Stimulated activated CD8-positive, alpha-beta memory T cell treated with anti-CD3 and anti-CD28 coated beads, Interleukin-7, amount 100 ng/mL, for 1 hour (primary cell): ENCODE data around the gene ADCY1.

Experiments used
- DNase-seq, 2 donors: peaks; one replicate each; pipeline ENCODE4 v3.0.0-alpha.2; 2020; ENCODE audit warnings: low read depth in 2 of 2

ADCY1 gene

DNA sequence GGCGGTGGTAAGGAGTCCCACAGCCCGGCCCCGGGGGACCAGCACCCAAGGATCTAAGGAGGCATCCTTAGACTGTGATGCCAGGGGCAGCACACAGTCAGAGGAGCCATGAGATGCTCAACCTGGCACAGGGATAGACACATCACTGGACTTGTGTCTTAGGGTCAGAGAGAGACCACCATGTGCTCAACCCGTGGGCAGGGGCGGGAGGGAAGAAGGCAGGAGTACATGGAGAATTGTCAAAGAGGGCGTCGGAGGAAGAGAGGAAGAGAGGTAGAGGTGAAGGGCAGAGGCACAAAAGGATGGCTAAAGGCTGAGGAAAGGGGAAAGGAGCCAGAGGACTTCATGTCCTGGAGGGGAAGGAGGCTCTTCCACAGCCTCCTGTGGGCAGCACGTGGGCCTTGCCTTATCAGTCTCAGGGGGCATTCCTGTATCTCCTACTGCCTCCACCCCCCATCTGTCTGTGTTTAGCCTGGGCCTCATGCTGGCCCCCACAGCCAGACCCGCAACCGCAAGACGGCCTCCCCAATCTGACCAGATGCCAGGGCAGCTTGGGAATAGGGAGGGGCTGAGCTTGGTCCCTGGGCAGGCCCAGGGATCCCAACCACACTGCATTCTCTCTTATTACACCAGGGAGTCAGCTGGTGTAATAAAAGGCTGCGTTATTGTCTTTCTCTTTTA is 2.2 kb downstream of the ADCY1 start:
- no peak for DNase-seq

DNA sequence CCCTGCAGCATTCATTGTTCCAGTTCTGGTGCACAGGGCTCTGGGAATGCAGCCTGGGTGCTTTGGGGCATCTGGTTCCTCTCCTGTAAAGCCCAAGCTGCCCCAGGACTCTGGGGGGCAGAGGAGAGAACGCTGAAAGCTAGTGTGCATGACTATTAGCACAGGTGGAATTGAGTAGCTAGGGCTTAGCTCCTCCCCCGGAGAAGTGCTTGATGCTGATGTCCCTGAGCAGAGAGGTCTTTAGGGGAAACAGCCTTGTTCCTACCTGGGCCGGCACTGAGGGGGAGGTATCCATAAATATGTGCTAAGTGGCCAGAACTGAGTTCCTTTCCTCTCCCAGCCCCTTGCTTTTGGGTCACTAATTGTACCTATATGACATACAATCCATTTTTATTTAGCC is 3.9 kb downstream of the ADCY1 start:
- DNase-seq: no peak

- DNase-seq: no peak
Observed at GRCh38 chr7:45578467-45578866, 4.3 kb downstream of the ADCY1 start.

GRCh38 chr7:45579391-45579801 is 5.2 kb downstream of the ADCY1 start:
- DNase-seq: no peak

- DNase-seq: no peak
Observed at GRCh38 chr7:45580053-45580872, 6.1 kb downstream of the ADCY1 start.

GRCh38 chr7:45581271-45581780 is 7.2 kb downstream of the ADCY1 start:
- no peak for DNase-seq

DNA sequence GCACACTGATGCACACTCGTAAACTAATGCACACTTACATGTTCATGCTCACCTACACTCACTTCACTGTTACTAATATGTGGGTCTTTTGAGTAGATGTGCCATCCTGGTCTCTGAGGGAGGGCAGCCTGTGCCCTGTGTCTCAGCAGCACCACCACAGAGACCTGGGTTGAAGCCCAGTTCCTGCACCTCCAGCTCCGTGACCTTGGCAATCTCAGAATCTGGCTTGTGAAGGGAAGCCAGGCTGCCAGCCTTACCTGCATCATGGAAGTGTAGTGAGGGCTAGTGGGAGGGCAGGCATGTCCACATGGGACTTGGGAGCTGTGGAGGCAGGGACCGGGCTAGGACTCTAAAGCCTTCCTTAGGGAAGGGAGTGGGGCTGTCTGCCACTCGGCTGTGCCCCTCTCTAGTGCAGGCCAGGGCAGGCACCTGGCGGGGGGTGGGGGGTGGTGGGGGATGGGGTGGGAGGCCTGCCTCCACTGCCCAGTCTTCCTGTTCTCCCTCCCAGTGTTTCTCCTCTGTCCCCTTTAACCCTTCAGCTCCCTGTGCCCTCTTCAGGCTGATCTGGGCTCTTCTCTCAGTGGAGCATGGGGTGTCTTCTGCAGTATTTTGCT is 8.1 kb downstream of the ADCY1 start:
- no peak for DNase-seq

GRCh38 chr7:45582868-45583277 is 8.7 kb downstream of the ADCY1 start:
- no peak for DNase-seq

- DNase-seq: no peak
Observed at GRCh38 chr7:45583296-45583695, 9.1 kb downstream of the ADCY1 start.

DNA sequence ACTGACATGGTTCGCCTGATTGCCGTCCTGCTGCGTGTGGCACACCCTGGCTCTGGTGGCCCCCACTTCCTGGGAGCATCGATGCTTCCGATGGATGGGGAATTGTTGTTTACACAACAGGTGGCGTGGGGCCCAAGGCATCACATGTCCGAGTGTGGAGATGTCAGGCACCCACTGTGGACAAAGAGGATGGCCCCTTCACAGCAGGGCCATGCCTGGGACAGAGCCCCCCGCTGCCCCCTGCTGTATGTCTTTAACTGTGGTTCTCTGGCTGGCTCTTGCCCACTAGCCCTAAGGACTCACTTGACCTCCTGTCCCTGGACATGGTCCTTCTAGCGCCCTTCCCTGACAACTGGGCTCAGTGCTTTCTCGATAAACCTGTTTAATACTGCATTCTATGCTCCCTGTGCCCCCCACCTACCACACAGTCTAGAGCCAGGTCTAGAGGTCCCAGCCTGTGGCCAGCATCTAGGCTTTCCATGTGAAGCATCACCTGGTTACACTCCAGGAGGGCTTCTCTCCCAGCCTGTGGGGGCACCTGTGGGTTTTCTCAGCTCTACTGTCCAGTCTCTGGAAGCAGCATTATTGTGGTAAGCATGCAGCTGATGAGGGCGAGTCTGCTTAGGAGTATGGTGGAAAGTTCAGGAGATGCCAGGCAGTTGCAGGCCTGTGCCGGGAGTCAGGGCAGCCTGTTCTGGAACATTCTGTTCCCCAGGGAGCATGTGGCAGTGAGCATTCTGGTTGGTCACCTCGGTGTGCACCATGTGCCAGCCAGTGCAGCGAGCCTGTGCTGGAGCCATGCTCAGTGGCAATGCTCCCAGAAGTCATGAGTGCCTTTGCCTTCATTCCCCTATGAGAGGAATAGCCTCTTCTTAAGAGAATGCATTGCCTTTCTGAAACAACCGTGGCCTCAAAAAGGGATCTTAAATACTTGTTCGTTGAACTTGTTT is 10.4 kb downstream of the ADCY1 start:
- no peak for DNase-seq

DNA sequence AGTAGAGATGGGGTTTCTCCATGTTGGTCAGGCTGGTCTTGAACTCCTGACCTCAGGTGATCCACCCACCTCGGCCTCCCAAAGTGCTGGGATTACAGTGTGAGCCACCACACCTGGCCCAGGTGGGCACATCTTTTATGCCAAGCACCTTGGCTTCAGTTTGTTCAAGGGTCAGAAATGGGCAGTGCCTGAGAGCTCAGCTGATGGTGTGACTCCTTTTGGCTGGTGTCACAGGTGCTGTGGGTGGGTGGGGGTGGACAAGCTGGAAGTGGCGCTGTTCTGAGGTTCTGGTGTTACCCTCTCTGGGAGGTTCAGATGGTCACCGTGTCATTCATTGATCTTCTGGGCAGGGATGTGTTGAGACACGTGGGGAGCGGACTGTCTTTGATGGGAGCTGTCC is 11.5 kb downstream of the ADCY1 start:
- no peak for DNase-seq

DNA sequence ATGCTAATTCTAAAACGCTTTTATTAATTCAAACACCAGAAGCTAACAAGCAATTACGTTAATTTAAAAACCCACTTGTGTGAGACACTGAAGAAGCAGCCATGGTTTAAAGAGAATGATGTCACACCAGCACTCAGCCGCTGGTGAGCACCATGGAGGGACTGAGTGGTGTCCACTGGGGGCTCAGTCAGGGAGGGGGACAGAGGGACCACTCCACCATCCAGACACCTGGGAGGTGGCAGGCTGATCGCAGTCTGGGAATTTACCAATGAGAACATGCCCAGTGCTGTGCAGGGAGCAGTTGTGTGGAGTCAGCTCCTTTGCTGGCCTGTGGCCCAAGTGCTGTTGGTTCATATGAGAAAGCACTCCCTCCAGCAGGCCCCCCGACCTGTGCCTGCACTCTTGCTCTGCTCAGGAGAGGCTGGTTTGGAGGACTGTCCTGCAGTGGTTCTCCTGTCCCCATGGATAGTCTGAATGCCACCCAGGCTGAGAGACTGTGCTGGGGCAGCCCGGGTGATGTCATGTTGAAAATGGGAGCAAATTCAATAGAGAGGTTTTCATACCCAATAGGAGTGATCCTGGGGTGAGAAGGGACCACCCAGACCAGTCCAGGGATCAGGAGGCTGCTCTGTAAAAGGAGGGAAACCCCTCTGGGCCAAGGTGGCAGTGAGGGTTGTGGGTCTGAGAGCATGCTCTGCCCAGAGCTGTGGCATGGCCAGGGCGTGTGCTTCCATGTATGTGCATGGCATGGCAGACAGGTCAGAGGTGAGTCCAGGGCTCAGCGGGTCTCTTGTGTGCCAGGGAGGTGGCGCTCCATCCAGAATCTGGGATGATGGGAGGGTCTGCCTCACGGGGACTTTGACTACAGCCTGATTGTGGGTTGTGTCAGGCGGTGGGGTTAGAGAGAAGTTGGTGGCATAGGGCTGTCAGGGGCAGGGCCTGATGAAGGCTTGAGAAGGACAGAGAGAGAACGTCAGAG is 12.7 kb downstream of the ADCY1 start:
- no peak for DNase-seq

- no peak for DNase-seq
Observed at GRCh38 chr7:45588466-45588865, 14.3 kb downstream of the ADCY1 start.

DNA sequence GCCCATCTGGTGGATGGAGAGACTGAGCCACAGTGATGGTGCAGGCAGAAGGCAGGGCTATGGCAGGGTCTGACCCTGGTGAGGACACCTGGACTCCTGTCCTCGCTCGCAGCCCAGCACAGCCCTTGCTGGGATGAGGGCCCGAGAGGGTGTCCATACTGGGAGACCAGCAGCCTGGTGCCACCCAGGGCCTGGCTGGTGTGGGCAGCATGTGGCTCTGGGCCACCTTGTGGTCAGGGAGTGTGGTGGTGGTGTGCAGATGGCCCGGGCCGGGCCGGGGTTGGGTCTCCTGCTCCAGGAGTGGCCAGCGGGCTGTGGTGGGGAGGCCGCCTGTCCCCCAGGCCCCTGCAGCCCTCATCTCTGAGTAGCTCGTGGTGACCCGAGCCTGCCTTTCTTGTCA is 14.9 kb downstream of the ADCY1 start:
- DNase-seq: no peak

- DNase-seq: no peak
Observed at GRCh38 chr7:45589915-45590678, 15.9 kb downstream of the ADCY1 start.

GRCh38 chr7:45590679-45591057 is 16.5 kb downstream of the ADCY1 start:
- no peak for DNase-seq

- DNase-seq: no peak
Observed at GRCh38 chr7:45591101-45591906, 17.1 kb downstream of the ADCY1 start.

GRCh38 chr7:45592230-45592991 is 18.2 kb downstream of the ADCY1 start:
- no peak for DNase-seq
